Adipose tissue (tissue), 3 donors: ENCODE results near the gene DYNC2LI1. TPM values are rescaled to one million over a fixed set of nuclear protein-coding genes. Genes with fewer than 3 reads are reported as not detected.

Source experiments
- polyA plus RNA-seq, 3 donors: library from polyadenylated mRNA; stranded (reverse); fragments of 200-250 nt; gene quantifications; one replicate each; pipeline ENCODE4 v1.2.3, GENCODE V29; 2013
- donor health status: healthy with polysubstance abuse.
- donor health status: Bipolar disorder and iron deficiency.
- donor health status: healthy.

The DYNC2LI1 gene
- polyA plus RNA-seq, 3 donors: 11.4 to 31.5 (median 12.3) TPM

Other genes with a start within 250 kb of the DYNC2LI1 start
- gene THADA, start 178.0 kb upstream of the DYNC2LI1 start, polyA plus RNA-seq: 10 to 100 TPM in 1 of 3 donors, 1 to 10 TPM in 2; 8.6 to 15.5 (median 9.3) TPM
- 1 to 10 TPM; 1.0 to 5.4 (median 3.2) TPM for gene PLEKHH2, start 136.8 kb upstream of the DYNC2LI1 start, polyA plus RNA-seq
- gene C1GALT1C1L, start 97.6 kb upstream of the DYNC2LI1 start, polyA plus RNA-seq: 1 to 10 TPM in 2 of 3 donors, under 1 TPM in 1; 0.85 to 2.5 (median 1.0) TPM
- under 1 TPM in 2 of 3 donors, not detected in 1; 0.03 to 0.06 TPM for gene ABCG5, start 64.8 kb downstream of the DYNC2LI1 start, polyA plus RNA-seq
- under 1 TPM in 2 of 3 donors, not detected in 1; 0.07 to 0.12 TPM for gene ABCG8, start 64.9 kb downstream of the DYNC2LI1 start, polyA plus RNA-seq
- 10 to 100 TPM; 20.2 to 38.4 (median 27.8) TPM for gene LRPPRC, start 221.9 kb downstream of the DYNC2LI1 start, polyA plus RNA-seq